Esophagus squamous epithelium (tissue), 4 donors: ENCODE data around the gene LARP1.

Source experiments
- POLR2A ChIP-seq, 4 donors: fragments of 450-650 bp; IDR thresholded peaks; one replicate each; pipeline ENCODE4 v1.6.1; 2017; ENCODE audit warnings: antibody characterized with exemption in 4 of 4, mild to moderate bottlenecking in 4 of 4, moderate library complexity in 3 of 4
- TF ChIP-seq, protein P1 (sequence below), 6 experiments: fragments of 450-650 bp in 4 of 6; fragments of 200-600 bp in 2 of 6; sonication (generic) in 2 of 6; IDR thresholded peaks; one replicate each; pipeline ENCODE4 v1.5.1; 2016 to 2019; ENCODE audit warnings: antibody characterized with exemption in 6 of 6, mild to moderate bottlenecking in 4 of 6, moderate library complexity in 4 of 6

DNA sequence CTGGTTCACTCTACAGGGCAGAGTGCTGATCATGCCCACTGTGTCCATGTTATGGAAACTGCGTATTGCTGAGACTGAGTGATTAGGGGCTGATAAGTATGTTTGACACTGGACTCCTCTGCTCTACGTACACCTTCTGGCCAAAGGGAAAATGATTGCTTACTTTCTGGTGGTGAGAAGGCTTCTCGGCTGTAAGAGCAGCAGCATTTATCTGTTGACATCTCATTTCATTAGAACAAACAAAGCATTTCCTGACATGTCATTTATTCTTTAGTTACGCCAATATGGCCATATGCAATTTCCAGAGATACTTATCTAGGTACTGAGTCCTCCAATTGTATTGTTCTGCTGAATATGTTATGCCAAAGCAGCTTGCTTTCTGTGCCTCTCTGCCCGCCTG, 89.6 kb downstream of the LARP1 start:
- TF ChIP-seq, protein P1, sequence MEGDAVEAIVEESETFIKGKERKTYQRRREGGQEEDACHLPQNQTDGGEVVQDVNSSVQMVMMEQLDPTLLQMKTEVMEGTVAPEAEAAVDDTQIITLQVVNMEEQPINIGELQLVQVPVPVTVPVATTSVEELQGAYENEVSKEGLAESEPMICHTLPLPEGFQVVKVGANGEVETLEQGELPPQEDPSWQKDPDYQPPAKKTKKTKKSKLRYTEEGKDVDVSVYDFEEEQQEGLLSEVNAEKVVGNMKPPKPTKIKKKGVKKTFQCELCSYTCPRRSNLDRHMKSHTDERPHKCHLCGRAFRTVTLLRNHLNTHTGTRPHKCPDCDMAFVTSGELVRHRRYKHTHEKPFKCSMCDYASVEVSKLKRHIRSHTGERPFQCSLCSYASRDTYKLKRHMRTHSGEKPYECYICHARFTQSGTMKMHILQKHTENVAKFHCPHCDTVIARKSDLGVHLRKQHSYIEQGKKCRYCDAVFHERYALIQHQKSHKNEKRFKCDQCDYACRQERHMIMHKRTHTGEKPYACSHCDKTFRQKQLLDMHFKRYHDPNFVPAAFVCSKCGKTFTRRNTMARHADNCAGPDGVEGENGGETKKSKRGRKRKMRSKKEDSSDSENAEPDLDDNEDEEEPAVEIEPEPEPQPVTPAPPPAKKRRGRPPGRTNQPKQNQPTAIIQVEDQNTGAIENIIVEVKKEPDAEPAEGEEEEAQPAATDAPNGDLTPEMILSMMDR (IDR thresholded peaks at IDR 0.05) = no peak
- TF ChIP-seq POLR2A (IDR thresholded peaks at IDR 0.05) = no peak
